GM21381 (cell line): ENCODE results near the gene TARS2.

Experiments
- ATAC-seq: cut with Tn5 transposase; IDR thresholded peaks from one replicate; pipeline ENCODE4 v1.9.1; 2021; ENCODE audit warnings: mild to moderate bottlenecking, moderate library complexity; ENCODE audit not compliant: unreplicated experiment

TARS2 gene

DNA sequence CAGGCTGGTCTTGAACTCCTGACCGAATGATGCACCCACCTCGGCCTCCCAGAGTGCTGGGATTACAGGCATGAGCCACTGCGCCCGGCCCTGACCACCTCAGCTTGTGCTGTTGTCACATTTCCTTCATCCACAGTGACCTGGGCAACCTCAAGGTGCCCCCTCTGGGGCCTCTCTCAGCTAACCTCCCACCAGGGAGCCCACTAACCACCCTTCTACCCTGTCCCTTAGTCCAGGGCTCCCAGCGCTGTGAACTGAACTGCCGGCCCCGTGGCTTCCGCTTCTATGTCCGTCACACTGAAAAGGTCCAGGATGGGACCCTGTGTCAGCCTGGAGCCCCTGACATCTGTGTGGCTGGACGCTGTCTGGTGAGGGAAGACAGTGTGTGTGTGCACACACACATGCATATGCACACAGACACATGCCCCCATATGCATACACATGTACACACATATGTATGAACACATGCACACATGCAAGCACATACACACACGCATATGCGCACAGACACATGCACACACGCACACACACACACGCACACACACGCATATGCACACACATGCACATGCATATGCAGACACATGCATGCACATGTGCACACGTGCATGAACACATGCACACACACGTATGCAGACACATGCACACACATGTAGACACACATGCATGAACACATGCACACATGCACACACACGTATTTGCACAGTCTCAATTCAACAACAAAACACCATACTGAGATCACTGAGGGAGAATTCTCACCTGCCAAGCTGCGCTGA is 68.2 kb downstream of the TARS2 start:
- no peak for ATAC-seq

DNA sequence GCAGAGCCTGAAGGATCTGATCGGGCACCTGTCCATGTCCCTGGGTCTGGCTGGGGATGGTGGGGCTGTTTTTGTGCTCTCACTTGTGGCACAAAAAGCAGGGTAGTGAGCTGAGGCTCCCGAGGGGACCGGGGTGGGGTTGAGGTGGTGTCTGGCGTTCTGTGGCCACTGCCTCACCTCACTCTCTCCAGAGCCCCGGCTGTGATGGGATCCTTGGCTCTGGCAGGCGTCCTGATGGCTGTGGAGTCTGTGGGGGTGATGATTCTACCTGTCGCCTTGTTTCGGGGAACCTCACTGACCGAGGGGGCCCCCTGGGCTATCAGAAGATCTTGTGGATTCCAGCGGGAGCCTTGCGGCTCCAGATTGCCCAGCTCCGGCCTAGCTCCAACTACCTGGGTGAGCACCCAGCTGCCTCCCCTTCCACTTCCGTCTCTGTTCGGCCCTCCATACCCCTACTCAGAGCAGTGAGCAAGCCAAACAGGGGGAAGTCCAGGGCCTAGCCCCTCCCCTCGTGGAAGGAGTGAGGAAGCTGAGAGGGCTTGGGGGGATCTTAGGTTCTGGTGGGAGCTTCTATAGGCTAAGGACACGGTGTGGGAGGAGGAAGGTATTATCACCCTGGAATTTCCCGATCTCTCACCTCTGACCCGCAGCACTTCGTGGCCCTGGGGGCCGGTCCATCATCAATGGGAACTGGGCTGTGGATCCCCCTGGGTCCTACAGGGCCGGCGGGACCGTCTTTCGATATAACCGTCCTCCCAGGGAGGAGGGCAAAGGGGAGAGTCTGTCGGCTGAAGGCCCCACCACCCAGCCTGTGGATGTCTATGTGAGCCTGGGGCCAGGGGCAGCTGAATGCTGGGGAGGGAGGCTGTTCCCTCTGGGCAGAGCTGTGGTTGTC is 69.0 kb downstream of the TARS2 start:
- no peak for ATAC-seq

DNA sequence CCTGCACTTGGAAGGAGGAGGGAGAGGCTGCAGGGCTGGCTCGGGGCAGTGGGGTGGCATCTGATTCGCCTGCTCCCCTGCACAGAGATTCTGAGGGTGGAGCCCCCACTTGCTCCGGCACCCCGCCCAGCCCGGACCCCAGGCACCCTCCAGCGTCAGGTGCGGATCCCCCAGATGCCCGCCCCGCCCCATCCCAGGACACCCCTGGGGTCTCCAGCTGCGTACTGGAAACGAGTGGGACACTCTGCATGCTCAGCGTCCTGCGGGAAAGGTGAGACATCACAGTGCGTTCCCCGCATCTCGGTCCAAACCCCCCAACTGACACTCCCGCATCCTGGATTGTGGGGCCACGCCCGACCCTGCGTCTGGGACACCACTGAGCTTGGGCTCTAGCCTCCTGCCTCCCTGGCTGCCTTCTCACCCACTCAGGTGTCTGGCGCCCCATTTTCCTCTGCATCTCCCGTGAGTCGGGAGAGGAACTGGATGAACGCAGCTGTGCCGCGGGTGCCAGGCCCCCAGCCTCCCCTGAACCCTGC is 69.9 kb downstream of the TARS2 start:
- no peak for ATAC-seq
